Lung microvascular endothelial cell (primary cell): ENCODE data around the gene PIP5K1A. TPM values are rescaled to one million over a fixed set of nuclear protein-coding genes. Genes with fewer than 3 reads are reported as not detected.

Experiments used
- DNase-seq, 2 donors: peaks; one replicate each; pipeline versions ENCODE4 v3.0.0 to v3.0.0-alpha.2; 2010; ENCODE audit warnings: low read depth in 2 of 2
- total RNA-seq: library from RNA; depleted of rRNA; stranded (reverse); fragments of >200 nt; gene quantifications from 2 replicates; pipeline ENCODE4 v1.2.1, GENCODE V29; 2014

The PIP5K1A gene
- total RNA-seq, 1 donor from 2014 or later = 39.1 TPM

DNA sequence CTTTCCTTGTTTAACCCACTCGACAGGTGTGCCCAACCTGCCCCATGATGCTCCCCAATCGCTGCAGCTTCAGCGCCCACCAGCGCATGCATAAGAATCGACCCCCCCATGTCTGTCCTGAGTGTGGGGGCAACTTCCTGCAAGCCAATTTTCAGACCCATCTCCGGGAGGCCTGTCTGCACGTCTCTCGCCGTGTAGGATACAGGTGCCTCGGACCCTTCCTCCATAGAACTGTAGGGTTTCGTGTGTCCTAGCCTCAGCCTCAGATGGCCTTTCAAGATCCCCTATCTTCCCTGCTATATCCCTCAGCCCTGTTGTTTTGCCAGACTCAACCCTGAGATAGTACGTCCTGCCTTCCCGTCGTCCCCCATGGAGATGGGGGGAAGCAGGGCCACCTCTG is 90.2 kb downstream of the PIP5K1A start:
- DNase-seq = no peak

DNA sequence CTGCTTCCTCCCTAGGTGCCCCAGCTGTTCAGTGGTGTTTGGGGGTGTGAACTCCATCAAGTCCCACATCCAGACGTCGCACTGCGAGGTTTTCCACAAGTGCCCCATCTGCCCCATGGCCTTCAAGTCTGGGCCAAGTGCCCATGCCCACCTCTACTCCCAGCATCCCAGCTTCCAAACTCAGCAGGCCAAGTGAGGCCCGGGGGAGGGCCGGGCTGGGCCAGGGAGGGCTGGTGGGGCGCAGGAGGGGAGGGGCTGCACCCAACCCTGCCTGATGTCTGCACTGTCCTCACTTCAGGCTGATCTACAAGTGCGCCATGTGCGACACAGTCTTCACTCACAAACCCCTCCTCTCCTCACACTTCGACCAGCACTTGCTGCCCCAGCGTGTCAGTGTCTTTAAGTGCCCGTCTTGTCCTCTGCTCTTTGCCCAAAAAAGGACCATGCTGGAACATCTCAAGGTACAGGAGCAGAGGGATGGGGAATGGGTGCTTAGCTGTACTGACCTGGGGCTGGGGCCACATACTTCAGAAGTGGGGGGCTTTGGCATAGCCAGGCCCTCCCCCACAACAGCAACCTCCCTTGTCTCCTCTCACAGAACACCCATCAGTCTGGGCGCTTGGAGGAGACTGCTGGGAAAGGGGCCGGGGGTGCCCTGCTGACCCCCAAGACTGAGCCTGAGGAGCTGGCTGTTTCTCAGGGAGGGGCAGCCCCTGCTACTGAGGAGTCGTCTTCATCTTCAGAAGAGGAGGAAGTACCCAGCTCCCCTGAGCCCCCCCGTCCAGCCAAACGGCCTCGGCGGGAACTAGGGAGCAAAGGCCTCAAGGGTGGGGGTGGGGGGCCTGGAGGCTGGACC is 91.0 kb downstream of the PIP5K1A start:
- no peak for DNase-seq

DNA sequence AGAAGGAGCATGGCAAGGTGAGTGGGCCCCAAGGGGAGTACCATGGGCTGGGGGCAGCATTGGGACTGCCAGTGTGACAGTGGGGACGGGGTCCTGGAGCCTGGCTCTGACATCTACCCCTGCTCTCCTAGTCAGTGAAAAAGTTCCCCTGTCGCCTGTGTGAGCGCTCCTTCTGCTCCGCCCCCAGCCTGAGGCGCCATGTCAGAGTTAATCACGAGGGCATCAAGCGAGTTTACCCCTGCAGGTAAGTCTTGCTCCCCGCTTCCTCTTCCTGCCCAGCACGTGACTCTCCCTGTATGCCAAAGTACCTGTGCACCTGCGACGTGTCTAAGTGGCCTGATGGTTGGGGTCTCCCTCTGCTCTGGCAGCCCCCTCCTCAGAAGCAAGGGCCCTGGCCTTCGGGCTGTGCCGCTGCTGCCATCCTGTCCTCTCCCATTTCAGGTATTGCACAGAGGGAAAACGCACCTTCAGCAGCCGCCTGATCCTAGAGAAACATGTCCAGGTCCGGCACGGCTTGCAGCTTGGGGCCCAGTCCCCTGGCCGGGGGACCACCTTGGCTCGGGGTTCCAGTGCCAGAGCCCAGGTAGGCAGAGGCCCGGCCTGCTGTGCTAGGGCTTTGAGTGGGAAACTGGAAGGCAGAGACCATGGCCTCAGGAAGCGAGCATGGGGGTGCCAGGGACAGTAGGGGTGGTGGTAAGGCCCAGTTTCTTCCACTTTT is 91.8 kb downstream of the PIP5K1A start:
- DNase-seq = no peak

DNA sequence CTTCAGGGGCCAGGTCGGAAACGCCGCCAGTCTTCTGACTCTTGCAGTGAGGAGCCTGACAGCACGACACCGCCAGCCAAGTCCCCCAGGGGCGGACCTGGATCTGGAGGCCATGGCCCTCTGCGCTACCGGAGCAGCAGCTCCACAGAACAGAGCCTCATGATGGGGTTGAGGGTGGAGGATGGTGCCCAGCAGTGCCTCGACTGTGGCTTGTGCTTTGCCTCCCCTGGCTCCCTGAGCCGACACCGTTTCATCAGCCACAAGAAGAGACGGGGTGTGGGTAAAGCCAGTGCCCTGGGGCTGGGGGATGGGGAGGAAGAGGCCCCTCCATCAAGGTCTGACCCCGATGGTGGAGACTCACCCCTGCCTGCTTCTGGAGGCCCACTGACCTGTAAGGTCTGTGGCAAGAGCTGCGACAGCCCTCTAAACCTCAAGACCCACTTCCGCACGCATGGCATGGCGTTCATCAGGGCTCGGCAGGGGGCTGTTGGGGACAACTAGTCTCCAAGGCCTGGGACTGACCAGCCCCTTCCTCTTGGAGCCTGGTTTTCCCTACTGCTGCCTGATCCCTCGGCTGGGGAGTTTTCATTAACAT is 92.5 kb downstream of the PIP5K1A start:
- no peak for DNase-seq

DNA sequence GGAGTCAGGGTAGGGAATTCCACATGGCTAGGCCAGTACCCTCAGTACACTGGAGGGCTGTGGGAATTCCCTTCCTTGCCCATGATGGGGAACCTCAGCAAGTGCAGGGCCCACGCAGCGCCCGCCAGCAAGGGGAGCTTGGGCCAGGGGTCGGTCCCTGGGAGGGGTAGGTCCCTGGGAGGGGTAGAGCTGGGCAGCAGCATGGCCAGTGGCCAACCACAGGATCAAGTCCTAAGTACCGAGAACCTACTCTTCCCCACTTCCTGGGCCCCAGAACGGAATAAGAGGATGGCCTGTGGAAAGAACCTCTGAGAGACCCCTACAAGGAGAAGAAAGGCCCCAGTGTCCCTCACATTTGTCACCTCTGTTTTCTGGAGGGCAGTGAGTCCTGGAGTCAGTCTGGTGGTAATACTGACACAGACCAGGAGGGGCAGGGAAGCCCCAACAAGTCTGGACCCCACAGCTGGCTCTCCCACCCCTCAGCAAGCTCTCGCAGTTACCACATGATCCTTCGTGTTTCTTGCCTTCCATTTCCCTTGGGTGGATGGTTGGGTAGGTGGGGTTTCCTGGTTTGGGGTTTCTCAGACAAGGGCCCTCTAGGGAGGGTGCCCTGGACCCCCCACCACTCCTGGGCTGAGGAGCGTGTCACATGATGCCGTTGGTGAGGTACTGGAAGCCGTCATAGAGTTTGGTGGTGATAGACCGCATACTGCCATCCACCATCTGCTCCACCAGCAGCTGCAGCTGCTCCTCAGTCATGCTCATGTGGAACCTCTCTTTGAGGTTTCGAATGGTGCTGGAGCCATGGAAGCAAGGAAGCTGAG is 94.1 kb downstream of the PIP5K1A start:
- DNase-seq = no peak

DNA sequence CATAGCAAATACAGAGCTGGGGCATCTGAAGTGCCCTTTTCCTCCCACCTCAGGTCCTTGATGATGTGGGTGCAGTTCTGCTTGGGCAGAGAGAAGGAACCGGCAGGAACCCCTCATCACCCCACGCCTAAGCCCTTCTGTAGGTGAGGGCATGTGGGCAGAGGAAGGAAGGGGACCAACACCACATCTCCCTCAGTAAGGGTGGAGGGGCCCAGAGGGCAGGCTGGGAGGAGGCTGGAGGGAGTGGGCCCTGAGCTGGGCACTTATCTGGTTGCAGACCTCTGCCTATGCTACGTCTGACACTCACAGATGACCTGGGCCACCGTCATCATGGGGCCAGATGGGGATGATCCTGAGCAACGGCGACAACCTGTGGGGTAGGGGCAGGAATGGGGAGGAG is 94.7 kb downstream of the PIP5K1A start:
- no peak for DNase-seq

DNA sequence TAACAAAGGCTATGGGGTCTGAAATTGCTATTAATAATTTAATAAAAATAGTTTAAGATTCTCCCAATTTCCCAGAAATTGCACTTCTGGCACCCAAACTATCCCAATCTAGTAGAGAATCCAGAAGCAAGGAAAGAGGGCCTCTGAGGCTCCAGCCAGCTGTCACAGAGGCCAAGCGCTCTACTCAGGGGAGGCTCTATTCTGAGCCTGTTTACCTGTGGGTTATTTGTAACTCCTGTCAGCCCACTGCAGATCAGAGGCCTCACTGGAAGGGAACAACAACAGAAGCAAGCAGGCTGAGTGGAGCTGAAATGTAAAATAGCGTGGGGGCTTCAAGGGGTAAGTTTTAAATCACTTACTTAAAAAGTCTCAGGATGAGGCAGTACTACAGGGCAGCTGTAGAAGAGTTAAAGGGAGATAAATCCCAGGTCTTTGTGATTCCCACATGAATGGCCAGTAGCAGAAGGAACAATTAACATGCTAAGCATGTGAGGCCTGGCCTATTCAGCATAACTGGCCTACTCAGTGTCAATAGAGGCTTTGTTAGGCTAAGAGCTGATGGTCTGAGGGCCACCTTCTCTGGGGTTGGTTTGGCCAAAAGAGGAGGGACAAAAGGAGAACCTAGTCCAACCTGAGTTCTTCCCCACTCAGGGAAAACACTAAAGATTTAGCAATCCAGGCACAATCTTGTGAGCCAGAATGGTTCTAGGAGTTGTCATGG is 96.5 kb downstream of the PIP5K1A start:
- DNase-seq = no peak

Other genes with a start within 250 kb of the PIP5K1A start
- 66.7 and 97.4 TPM in 2 replicates for gene CERS2, start 223.7 kb upstream of the PIP5K1A start, total RNA-seq
- not detected in 2 replicates for gene ANXA9, start 216.3 kb upstream of the PIP5K1A start, total RNA-seq
- gene MINDY1, start 191.7 kb upstream of the PIP5K1A start, total RNA-seq = 7.6 and 9.9 TPM in 2 replicates
- 3.5 and 5.6 TPM in 2 replicates for gene PRUNE1, start 190.1 kb upstream of the PIP5K1A start, total RNA-seq
- under 0.01 and 0.20 TPM in 2 replicates for gene BNIPL, start 162.0 kb upstream of the PIP5K1A start, total RNA-seq
- 0.79 and 0.87 TPM in 2 replicates for gene C1orf56, start 150.8 kb upstream of the PIP5K1A start, total RNA-seq
- gene CDC42SE1, start 138.9 kb upstream of the PIP5K1A start, total RNA-seq = 40.5 and 54.8 TPM in 2 replicates
- gene MLLT11, start 138.2 kb upstream of the PIP5K1A start, total RNA-seq = 1.4 and 2.8 TPM in 2 replicates
- gene GABPB2, start 127.8 kb upstream of the PIP5K1A start, total RNA-seq = 3.3 and 5.4 TPM in 2 replicates
- gene SEMA6C, start 51.9 kb upstream of the PIP5K1A start, total RNA-seq = 4.8 and 12.7 TPM in 2 replicates
- 0.20 TPM in 1 of 2 replicates, not detected in the other for gene TNFAIP8L2, start 41.9 kb upstream of the PIP5K1A start, total RNA-seq
- 2.0 and 5.0 TPM in 2 replicates for gene LYSMD1, start 32.6 kb upstream of the PIP5K1A start, total RNA-seq
- gene SCNM1, start 32.4 kb upstream of the PIP5K1A start, total RNA-seq = 16.3 and 26.8 TPM in 2 replicates
- gene TMOD4, start 22.6 kb upstream of the PIP5K1A start, total RNA-seq = not detected in 2 replicates
- 33.6 and 40.5 TPM in 2 replicates for gene VPS72, start 8.4 kb upstream of the PIP5K1A start, total RNA-seq
- 182 and 185 TPM in 2 replicates for gene PSMD4, start 56.2 kb downstream of the PIP5K1A start, total RNA-seq
- 5.7 and 7.1 TPM in 2 replicates for gene ZNF687, start 83.7 kb downstream of the PIP5K1A start, total RNA-seq
- gene PI4KB, start 128.9 kb downstream of the PIP5K1A start, total RNA-seq = 27.9 and 33.3 TPM in 2 replicates
- 32.9 and 38.3 TPM in 2 replicates for gene RFX5, start 148.7 kb downstream of the PIP5K1A start, total RNA-seq
- 0.40 and 3.1 TPM in 2 replicates for gene SELENBP1, start 174.2 kb downstream of the PIP5K1A start, total RNA-seq
- 360 and 367 TPM in 2 replicates for gene PSMB4, start 201.0 kb downstream of the PIP5K1A start, total RNA-seq